Activated CD4-positive, alpha-beta T cell treated with anti-CD3 and anti-CD28 coated beads for 24 hours (primary cell): Measurements from ENCODE around the gene CCL4.

Source experiments
- DNase-seq, 2 donors: peaks; one replicate each; pipeline ENCODE4 v3.0.0-alpha.2; 2020; ENCODE audit warnings: low read depth in 2 of 2

Gene CCL4

DNA sequence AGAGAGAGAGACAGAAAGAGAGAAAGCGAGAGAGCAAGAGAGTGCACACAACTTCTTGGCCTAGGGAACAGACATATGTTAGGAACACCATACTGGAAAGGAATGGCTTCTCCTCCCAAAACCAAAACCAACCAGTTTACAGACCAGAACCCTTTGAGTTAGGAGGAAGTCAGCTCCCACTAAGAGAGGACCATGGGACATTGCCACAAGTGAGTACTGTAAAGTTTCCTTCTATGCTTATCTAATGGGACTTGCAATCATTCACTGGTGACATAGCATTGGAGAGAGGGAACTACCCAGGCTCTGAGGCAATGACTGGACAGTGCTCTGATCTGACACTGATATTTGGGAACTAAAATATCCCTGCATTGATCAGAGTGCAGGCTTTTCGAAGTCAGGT is 40.4 kb downstream of the CCL4 start:
- no peak for DNase-seq

DNA sequence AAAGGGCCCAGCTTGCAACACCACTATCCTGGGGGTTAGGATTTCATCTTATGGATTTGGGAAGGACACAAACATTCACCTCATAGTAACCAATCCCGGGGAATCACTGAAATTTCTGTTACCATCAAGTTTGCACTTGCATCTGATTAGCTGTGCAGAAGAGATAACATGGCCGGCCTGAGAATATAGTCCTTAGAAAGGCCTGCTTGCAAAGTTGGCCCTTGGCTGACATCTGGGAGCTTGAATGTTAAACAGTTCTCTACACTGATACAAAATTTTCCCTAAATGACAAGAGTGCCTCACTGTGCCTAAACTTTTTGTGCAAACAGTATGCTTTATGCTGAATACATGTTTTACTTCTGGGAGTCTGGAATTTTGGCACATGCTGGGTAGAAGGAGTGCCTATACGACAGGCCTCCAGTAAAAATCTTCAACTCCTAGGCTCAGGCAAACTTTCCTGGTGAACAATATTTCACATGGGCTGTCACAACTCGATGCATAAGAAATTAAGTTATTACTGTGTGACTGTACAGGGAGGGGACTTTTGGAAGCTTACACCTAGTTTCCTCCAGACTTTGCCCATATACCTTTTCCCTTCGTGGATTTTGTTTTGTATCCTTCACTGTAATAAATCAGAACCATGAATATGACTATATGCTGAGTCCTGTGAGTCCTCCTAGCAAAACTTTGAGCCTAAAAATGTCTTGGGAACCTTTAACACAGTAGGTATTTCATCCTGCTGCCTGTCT is 41.5 kb downstream of the CCL4 start:
- DNase-seq, result no peak

DNA sequence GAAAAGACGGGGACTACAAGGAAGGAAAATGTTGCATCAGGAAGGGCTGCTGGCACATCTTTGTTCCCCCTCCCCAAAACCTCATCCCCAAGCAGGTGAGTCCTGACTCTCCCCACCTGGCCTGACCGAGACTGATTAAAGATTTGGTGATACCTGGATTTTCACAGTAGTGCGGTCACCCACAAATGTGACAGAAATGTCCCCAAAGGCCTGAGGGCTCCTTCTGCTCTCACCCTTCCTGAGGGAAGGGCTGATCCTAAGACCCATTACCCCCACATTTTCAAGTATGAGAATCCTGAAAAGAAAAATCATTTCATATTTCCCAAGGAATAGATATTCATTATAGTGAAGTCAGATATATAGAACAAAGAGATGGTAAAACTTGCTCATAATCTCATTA is 44.0 kb downstream of the CCL4 start:
- DNase-seq, result no peak

DNA sequence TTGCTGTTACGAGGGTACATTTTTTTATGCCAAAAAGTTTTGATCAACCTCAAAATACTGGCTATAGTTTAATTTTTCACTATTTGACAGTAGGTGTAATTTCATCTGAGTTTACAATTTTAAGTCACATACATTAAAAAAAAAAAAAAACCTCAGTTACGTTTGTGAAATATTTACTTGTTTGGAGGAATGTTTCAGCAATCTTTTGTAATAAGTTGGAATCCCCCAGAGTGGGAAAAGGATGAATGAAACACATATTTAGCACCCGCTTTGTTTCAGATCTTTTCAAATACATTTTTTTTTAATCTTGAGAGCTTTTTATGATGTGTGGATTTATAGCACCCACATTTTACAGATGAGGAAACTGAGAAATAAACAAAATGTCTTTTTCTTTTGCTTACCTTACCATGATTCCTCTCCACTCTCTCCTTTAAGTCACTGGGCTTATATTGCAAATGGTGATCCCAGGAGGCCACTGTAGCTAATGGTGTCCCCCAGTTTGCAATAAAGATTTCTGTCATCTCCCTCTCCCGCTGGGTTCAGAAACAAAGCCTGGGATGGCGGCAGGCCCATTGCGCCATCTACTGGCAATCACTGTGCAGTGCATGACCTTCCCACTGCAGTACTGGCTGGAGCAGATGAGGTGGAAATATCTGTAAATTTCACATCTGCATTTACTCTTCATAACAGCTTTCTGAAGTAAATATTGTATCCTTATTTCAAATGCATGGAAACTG is 45.1 kb downstream of the CCL4 start:
- peak; percentile 43 to 48 for DNase-seq

DNA sequence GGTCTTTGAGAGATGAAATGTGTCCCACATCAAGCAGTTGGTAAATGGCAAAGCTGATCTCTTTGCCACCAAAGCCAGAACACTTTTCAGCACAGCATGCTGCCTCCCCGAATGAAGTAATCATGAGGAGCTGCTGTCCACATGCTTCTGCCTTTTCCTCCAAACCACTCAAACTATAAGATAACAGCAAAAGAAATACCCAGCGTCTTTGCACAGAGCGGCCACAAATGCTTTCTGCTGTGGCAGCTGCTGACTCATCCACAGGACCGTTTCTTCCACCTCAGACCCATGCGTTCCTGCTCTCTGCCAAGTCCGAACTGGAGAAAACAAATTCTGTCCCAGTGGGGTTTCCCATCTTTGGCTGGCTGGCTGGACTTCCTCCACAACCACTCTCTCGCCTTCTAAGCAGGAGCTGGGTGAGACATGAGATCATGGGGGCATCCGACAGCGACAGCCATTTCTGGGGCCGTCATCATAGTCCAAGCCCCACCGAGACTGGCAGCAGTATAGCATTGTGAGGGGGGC is 45.7 kb downstream of the CCL4 start:
- no peak for DNase-seq

DNA sequence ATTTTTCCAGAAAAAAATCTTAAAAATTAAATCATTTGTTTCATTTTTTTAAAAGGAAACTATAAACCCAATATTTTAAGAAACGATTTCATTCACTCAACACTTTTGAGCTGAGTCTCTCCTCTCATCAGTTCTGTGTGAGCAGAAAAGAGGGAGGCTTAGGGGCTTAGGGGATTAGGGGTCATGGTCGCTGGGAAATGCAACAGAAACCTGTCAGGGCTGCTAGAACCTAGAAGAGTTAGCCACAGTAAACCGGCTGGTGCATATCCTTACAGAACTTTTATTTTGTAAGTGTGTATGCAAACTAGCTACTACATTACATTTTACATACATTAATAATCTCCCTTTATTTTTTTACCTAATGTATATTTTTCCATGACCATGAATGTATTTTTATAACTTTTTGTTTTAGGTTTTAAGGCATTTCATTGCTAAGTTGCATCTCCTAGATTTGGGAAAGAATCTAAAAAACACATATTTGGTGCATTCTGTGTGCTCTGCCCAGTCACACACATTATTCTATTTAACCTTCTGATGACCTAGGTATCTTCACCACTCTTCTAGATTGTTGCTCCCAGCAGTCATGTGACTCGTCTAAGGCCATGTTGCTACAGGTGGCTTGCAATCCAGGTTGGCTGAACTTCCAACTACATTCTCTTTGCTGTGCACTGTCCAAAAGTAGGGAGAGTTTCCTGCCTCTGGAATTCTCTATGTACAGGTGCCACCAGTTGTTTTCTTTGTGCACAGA is 48.4 kb downstream of the CCL4 start:
- DNase-seq, result no peak

DNA sequence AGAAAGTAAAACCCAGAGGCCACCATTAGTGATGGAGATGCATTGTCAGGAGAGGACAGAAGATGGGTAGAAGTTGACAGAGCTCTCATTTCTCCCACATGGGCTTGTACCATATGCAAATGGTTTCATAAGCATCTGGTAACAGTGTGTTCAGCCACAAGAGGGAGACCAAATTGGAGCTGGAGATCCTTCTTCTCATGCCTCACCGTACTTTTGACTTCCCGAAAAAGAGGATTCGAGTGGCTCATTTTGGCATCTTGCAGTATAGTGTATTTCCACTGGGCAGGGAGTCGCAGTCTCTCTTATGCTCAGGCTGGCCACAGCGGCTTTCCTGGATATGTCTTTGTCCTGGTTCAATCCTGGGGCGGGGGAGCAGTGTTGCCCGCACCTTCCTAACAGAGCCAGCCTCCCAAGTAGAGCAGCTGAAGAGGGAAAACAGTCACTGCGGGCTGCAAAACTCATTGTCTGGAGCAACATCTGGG is 49.1 kb downstream of the CCL4 start:
- DNase-seq, result no peak

DNA sequence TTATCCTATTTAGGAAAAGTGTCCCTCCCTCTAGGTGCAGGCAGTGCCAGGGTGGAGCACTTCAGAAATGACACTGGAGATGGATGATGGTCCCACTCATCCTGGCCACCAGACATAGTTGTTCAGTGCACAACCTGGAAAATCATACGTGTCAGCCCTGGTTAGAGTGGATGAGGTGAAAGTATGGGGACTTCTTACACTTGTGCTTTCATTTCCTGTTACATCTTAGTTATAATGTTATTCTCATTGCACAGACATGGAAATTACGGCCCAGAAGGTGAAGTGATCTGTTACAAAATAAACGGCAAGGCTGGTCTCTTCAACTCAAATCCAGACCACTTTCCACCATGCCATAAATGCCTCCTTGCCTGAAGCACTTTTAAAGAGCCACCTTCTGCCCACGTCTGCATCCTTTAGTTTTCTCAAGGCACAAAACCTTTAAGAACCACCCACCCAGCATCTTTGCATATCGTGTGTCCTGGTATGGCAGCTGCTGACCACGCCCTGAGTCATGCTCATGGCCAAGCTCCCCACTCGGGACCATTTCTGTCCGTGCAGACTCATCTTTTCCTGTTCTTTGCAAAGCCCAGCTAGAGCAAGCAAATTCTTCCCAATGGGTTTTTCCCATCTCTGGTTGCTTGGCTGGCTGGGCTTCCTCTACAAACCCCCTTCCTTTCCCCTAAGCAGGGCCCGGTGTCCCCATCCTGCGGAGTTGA is 50.4 kb downstream of the CCL4 start:
- no peak for DNase-seq
